Ovary (tissue), 9 donors: ENCODE results near the gene ULBP1. TPM values are rescaled to one million over a fixed set of nuclear protein-coding genes. Genes with fewer than 3 reads are reported as not detected.

Experiments used
- DNase-seq, 5 donors: peaks; one replicate each; pipeline ENCODE4 v3.0.0-alpha.2; 2019 to 2020
- H3K27ac ChIP-seq, 2 donors: fragments of 200-600 bp; one replicate each; pipeline versions ENCODE4 v1.5.1 to v1.8.0; 2019 to 2022
- H3K27me3 ChIP-seq: fragments of 200-600 bp; one replicate; pipeline ENCODE4 v1.8.0; 2022
- H3K36me3 ChIP-seq: fragments of 200-600 bp; sonication (generic); one replicate; pipeline ENCODE4 v1.5.1; 2019
- H3K4me1 ChIP-seq: one replicate; pipeline ENCODE4 v1.8.1; 2013; ENCODE audit warnings: mild to moderate bottlenecking, moderate library complexity; ENCODE audit not compliant: insufficient read depth
- H3K4me3 ChIP-seq: fragments of 200-600 bp; sonication (generic); one replicate; pipeline ENCODE4 v1.5.1; 2017
- H3K9me3 ChIP-seq, 2 donors: fragments of 200-600 bp in 1 of 2; sonication (generic) in 1 of 2; one replicate each; pipeline versions ENCODE4 v1.5.1 to v1.8.1; 2013 to 2019; ENCODE audit warnings: mild to moderate bottlenecking in 1 of 2, moderate library complexity in 1 of 2
- EP300 ChIP-seq: sonication (generic); formaldehyde crosslinking; IDR thresholded peaks from one replicate; pipeline ENCODE4 v1.6.1; 2017; ENCODE audit warnings: antibody characterized with exemption
- POLR2A ChIP-seq: fragments of 450-650 bp; IDR thresholded peaks from one replicate; pipeline ENCODE4 v1.6.1; 2017; ENCODE audit warnings: antibody characterized with exemption, mild to moderate bottlenecking, moderate library complexity
- WGBS, 3 donors: extraction: QIAGEN DNeasy Blood & Tissue Kit in 1 of 3; methylation state at CpG; one replicate each; pipeline versions ENCODE4 v1.1.5 to v1.1.7; 2013 to 2017; 5-methylcytosine and 5-hydroxymethylcytosine counted together
- intact Hi-C, 4 donors: fragments of 100-400 bp; cut with DNase I; formaldehyde crosslinking; loops; one replicate each; pipeline versions ENCODE4 v1.11.0 to v1.15.1; 2022 to 2023
- polyA plus RNA-seq, 2 donors: library from polyadenylated mRNA; stranded (reverse); fragments of 200-250 nt in 1 of 2; fragments of 350-450 nt in 1 of 2; fragmentation: Illumina TruSeq in 1 of 2; extraction: RNeasy Lipid Tissue Mini Kit (QIAGEN cat#74804) in 1 of 2; gene quantifications; one replicate each; pipeline ENCODE4 v1.2.3, GENCODE V29; 2013 to 2014
- total RNA-seq, 7 donors: library from RNA; depleted of rRNA in 2 of 7; stranded (reverse); fragments of >200 nt in 2 of 7; fragmentation: NEBNext Ultra II Directional in 3 of 7; extraction: Animal tissue kit (Norgen Biotek cat#: 25700) in 3 of 7; gene quantifications; one replicate each; pipeline versions ENCODE4 v1.1.0 to v1.2.4, GENCODE V29; 2016 to 2023
- TF ChIP-seq, protein P1 (sequence below), 3 donors: fragments of 450-650 bp in 2 of 3; fragments of 200-600 bp in 1 of 3; IDR thresholded peaks; one replicate each; pipeline versions ENCODE4 v1.5.1 to v1.8.0; 2016 to 2022; ENCODE audit warnings: antibody characterized with exemption in 3 of 3, mild to moderate bottlenecking in 1 of 3
- donor health status: DM: no; HTN: no; CAD: no; lungs with moderate emphysema.
- donor health status: DM: no; HTN: no; CAD: no.
- donor health status: Bipolar disorder and iron deficiency.
- donor health status: DM: yes; HTN: yes; CAD: no.
- donor health status: DM: no; HTN: no; CAD: no.
- donor health status: DM: yes; HTN: yes; CAD: no.

Gene ULBP1
- total and polyA plus RNA-seq, 9 donors: 0.02 to 7.7 (median 0.09) TPM; not detected in 3

DNA sequence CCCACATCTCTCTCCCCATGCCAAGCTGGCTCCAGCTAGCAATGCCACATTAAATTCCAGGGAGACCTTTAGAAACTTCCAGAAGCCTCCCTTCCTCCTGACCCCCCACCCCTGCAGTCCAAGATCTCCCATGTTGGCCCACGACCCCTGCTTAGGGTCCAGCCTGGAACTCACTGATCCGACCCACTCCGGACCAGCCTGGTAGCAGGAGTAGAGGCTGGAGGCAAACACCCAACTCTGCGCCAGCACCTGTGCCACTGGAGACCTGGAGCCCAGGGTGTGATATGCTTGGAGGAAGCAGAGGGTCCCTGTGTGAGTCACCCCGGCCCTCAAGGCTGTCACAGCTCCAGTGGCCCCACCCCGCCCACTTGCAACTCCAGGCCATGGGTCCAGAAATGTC lies 3.3 kb upstream of the ULBP1 start:
- Histone ChIP-seq H3K27ac (no peak overlapping the region), H3K27me3 (no peaks in the 10 kb centered on the region), H3K9me3 (no peaks in the 10 kb centered on the region), H3K4me3 (no peak overlapping the region), H3K4me1 (peaks cover 11% of the 10 kb centered on the region), H3K36me3 (no peaks in the 10 kb centered on the region)
- DNase-seq: no peak
- 67 to 77% (median 75%) methylated on average over 6 of the region's 6 CpGs for WGBS, 3 donors
- intact Hi-C loops: no loop called here
- TF ChIP-seq, protein P1, sequence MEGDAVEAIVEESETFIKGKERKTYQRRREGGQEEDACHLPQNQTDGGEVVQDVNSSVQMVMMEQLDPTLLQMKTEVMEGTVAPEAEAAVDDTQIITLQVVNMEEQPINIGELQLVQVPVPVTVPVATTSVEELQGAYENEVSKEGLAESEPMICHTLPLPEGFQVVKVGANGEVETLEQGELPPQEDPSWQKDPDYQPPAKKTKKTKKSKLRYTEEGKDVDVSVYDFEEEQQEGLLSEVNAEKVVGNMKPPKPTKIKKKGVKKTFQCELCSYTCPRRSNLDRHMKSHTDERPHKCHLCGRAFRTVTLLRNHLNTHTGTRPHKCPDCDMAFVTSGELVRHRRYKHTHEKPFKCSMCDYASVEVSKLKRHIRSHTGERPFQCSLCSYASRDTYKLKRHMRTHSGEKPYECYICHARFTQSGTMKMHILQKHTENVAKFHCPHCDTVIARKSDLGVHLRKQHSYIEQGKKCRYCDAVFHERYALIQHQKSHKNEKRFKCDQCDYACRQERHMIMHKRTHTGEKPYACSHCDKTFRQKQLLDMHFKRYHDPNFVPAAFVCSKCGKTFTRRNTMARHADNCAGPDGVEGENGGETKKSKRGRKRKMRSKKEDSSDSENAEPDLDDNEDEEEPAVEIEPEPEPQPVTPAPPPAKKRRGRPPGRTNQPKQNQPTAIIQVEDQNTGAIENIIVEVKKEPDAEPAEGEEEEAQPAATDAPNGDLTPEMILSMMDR (IDR thresholded peaks at IDR 0.05): no peak

DNA sequence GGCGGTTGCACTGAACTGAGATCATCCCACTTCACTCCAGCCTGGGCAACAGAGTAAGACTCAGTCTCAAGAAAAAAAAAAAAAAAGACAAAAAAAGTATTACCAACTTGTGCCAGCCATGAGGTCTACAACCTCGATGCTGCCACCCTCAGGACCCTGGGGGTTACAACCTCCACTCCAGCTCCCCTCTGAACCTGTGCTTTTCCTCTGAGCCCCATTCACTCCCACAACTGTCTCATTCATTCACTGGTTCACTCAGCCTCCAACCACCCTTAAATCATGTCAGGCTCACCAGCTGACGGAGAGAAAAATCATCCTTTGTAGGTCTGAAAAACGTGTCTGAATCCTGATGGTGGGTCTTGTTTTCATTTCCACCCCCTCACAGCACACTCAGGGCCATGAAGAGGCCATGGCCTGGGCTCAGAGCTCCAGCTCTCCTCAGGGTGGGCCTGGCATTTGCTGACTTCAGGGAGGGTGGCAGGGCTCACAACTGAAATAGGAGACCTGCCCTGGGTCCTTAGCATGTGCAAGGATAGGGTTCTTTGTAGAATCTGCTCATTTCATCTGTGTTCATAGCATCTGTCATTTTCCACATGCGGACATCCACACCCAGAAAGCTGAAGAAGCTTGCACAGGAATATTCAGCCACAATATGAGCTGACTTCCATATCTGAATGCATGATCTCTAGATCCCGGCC lies 1.9 kb upstream of the ULBP1 start:
- DNase-seq: no peak
- H3K27ac ChIP-seq: no peak overlapping the region
- H3K36me3 ChIP-seq: no peaks in the 10 kb centered on the region
- WGBS, 3 donors: 57 to 64% (median 58%) methylated on average over 6 of the region's 6 CpGs
- intact Hi-C loops: no loop called here
- TF ChIP-seq, protein P1 (IDR thresholded peaks at IDR 0.05): no peak
- TF ChIP-seq POLR2A: no peak
- TF ChIP-seq EP300: no peak
- no peaks in the 10 kb centered on the region for H3K27me3 ChIP-seq
- peaks cover 11% of the 10 kb centered on the region for H3K4me1 ChIP-seq
- no peak overlapping the region for H3K4me3 ChIP-seq
- no peaks in the 10 kb centered on the region for H3K9me3 ChIP-seq

DNA sequence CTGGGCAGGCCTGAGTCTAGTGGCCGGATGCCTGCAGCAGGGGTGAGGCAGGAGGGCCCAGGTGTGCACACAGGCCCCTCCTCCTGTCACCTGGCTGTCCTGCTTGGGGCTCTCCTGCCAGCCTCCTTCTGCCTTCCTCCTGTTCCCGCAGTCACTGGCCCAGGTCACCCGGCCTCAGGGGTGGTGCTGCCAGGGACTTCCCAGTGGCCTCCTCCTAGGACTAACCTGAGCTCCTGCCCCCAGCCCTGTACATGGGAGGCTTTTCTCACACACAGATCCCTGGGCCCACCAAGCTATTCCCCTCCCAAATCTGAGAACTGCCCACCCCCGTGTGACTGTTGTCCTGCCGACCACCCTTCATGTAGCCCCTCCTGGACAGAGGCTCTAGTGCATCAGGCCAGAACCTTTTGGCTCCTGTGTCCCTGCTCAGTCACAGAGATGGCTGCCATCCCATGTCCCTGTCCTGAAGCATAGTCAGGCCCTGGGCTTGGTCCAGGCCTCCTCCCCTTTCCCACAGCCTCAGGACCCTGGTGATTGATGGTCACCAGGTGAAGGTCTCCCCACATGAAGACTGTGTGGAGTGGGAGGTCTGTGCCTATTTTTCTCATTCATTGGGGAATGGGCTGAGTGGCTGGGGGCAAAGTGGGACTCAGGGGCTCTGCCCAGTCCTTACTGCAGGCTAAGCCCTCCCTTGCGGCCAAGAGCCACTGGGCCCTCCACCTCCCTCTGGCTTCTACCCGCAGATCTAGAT lies 1.1 kb upstream of the ULBP1 start:
- no peaks in the 10 kb centered on the region for H3K27me3 ChIP-seq
- TF ChIP-seq, protein P1 (IDR thresholded peaks at IDR 0.05): no peak
- no peaks in the 10 kb centered on the region for H3K9me3 ChIP-seq
- H3K4me3 ChIP-seq: no peak overlapping the region
- peaks cover 11% of the 10 kb centered on the region for H3K4me1 ChIP-seq
- no peaks in the 10 kb centered on the region for H3K36me3 ChIP-seq
- WGBS, 3 donors: 83 to 88% (median 85%) methylated on average over 6 to 7 of the region's 7 CpGs
- no peak for DNase-seq
- intact Hi-C loops: no loop called here
- no peak overlapping the region for H3K27ac ChIP-seq

DNA sequence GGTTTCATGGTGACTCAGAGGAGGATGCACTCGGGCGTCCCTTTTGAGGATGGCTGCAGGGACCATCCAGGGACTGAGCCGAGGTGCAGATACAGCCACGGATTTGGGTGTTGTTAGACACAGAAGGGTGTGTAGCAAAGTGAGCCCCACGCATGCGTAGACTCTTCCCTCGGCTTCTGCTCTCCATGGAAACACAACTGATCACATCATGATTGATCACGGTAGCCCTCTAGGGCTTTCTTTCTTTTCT lies 606 bp upstream of the ULBP1 start:
- Histone ChIP-seq H3K36me3 (no peaks in the 10 kb centered on the region), H3K4me1 (peaks cover 11% of the 10 kb centered on the region), H3K27ac (no peak overlapping the region), H3K4me3 (no peak overlapping the region), H3K27me3 (no peaks in the 10 kb centered on the region), H3K9me3 (no peaks in the 10 kb centered on the region)
- TF ChIP-seq EP300 (no peak), POLR2A (no peak)
- TF ChIP-seq, protein P1 (IDR thresholded peaks at IDR 0.05): no peak
- 50 to 60% (median 52%) methylated on average over 8 of the region's 8 CpGs for WGBS, 3 donors
- intact Hi-C loops: no loop called here
- DNase-seq: no peak
